HG03064 (cell line): ENCODE measurements around the gene PCNX2.
A peak's percentile ranks its signal among the peaks of the same experiment; 100 is the strongest.

Source experiments
- ATAC-seq: cut with Tn5 transposase; IDR thresholded peaks from one replicate; pipeline ENCODE4 v1.9.1; 2021; ENCODE audit warnings: low read depth; ENCODE audit not compliant: unreplicated experiment

The PCNX2 gene

DNA sequence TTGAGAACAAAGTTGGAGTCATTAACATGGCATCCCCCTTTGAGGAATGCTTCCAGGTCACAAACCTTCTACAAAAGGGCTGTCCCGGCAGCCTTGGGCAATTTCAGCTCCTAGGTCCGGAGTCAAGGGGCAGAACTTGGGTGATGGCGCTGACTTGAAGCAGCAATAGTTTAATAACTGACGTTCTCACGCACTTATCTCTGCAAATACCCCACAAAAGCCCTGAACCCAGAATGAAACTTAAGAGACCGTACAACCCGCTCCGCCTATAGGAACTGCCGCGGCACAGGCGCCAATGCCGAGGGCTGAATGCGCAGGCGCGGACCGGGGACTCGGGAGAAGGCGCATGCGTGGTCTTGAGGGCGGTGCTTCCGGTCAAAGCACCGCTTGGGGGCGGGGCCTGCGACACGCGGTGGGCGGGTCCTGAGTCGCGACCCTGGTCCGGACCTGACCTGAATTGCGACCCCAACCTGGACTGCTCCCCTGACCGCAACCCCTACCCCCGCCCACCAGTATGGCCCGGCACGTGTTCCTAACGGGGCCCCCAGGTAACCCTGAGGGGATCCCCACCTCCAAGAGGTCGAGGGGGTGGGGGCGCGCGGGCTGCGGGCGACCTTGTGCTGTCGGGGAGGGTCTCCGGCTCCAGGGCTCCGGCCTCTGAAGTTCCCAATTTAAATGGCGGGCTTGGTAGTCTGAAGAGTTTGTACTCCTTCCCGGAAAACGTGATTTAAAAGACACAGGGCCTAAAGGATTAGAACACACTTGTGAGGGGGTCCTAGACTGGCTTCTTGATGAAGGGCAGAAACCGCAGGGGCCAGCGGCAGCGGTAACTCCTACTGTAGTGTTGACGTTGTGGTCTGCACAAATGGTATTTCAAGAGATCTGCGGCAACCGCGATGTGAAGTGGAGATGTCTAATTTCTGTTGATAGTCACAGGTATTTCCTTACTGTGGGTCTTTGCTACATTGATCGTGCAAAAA is 345.0 kb downstream of the PCNX2 start, which contains the start of gene NTPCR:
Gene NTPCR (plus strand): TSS at position 415 of the 980 bp plus-strand sequence. CDS start 100 bp downstream, at position 515.
- peak; percentile 82 for ATAC-seq

DNA sequence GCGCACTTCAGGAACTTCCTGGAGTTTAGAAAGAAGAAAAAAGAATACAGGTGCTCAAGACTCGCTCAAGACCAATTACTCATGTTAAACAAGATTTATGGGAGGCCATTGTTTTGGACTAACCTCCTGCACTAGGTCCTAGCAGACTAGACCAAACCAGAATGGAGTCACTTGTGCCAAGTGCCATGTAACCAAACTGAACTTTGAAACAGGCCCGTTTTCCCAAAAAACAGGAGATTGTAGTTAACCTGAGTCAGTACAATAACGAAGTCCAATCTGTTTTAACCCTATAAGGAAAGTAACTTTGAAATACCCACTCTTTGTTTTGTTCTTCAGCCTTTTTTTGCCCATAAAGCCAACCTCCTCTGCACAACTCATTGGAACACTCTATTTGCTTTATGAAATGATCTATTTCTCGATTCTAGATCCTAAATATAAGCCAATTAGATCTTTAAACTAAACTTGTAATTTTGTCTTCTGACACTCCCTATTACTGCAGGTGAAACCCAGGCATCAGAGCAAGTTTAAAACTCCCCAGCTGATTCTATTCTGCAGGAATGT is 345.8 kb downstream of the PCNX2 start:
- ATAC-seq = no peak

DNA sequence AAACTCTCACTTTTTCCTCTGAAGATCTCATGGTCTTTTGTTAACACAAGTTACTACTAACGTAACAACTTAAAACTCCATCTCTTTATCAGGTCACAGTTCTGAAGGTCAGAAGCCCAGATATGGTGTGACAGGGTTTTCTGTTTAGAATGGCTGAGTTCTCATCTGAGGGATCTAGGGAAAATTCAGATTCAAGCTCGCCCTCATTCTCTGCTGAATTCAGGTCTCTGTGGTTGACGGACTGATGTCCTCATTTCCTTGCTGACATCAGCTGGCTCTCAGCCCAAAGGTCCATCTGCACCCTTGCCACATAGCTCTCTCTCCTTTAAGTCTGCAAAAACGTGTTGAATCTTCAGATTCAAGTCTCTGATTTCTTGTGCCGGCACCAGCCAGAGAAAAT is 351.2 kb downstream of the PCNX2 start:
- ATAC-seq = no peak

DNA sequence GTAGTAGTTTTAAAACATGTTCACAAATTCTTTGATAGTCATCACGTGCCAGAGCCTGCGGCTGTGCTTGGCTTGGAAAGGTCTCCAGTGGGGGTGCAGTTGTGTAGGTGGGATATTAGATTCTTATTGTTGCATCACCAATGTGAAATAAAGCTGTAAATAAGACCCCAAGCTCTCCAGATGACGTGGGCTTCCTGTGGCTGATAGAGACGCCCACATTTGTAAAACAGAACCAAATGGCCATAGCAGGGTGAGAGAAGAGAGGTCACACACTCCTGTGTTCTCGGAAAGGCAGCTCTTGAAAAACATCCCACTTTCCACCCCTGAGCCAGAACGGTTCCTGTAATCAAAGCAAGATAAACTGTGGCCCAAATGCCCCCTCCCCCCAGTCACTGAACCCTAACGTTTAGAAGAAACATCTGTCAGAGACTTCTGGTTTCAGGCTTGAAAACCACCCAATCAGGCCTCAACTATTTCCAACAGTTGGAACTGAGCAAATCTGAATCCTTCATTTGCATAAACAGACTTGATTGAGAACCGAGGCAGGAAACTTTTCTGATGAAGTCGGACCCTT is 351.8 kb downstream of the PCNX2 start:
- ATAC-seq = no peak

DNA sequence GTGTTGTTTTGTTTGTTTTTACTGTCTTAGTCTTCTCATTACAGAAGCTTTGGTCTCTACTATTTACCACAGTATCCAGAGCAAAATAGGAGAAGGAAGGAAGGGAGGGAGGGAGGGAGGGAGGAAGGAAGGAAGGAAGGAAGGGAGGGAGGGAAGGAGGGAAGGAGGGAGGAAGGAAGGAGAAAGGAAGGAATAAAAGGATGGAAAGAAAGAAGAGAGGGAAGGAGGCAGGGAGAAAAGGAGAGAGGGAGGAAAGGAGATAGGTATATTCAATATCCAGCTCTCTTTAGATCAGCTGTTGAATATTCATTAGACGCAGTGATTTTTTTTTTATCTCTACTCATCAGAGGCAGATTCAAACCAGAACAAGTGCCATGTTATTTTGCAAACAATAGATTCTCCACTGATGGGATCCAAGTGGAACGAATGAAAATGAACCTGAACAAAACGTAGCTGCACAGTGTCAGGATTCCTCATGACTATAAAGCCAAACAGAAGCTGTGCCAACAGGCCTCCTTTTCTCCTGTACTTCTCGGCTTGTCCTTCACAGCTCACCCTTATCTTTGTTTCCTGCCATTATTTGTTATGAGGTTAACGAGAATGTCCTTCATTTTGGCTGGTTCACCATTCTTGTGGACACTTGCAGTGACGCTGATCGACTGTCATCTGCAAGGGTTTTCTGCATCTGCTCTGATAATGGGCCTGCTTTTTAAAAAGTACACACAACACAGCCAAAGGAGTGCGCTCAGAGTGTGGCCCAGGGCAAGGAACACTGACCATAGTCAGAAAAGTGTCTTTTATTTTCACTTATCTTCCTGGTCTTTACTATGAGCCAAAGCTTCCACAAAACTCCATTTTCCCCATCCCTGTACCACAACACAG is 352.9 kb downstream of the PCNX2 start:
- no peak for ATAC-seq

DNA sequence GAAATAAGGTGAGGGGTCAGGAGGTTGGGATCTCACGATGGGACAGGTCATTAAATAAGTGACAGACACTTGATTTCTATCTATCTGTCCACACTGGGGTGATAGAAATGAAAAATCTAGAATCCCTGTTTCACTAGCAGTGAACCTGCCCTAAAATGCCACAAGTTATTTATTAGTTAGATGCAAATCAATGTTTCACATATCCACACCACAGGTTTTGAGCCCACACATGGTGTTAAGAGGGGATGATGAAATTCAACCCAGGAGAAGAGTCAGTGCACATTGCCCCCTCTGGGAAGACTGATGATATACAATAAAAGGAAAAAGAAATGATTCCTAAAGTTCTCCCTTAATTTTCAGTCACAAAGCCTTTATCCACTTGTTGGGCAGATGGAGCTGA is 355.3 kb downstream of the PCNX2 start:
- ATAC-seq = peak; percentile 53

DNA sequence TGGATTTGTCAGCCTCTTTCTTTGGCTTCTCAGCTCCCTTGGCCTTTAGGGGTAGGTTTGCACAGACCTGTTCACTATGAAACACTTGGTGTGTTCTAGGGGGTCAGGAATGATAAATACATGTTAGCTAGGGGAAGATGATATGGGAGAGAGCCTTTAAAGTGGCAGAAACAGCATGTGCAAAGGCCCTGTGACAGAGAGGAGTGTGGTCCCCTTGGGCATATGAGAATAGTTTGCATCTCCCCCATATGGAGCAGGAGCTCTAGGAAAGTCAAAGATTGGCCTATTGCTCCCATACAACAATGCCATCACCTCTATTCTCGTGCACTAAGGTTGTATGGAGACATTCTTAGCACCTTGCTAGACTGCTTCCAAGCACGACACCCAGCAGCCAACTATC is 355.8 kb downstream of the PCNX2 start:
- no peak for ATAC-seq

DNA sequence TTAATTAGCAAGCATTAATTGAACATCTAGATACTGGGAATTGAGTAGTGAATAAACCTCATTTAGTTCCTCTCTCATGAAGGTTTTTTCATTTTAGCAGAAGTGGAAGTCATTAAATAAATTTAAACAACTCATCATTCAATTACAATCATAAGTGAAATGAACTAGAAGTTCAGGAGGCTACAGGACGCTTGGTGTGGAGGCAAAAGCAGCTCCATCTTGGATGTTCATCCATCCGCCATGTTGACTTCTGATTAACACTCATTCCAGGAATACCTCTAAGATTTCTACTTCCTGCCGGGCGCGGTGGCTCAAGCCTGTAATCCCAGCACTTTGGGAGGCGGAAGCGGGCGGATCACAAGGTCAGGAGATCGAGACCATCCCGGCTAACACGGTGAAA is 356.6 kb downstream of the PCNX2 start:
- no peak for ATAC-seq

DNA sequence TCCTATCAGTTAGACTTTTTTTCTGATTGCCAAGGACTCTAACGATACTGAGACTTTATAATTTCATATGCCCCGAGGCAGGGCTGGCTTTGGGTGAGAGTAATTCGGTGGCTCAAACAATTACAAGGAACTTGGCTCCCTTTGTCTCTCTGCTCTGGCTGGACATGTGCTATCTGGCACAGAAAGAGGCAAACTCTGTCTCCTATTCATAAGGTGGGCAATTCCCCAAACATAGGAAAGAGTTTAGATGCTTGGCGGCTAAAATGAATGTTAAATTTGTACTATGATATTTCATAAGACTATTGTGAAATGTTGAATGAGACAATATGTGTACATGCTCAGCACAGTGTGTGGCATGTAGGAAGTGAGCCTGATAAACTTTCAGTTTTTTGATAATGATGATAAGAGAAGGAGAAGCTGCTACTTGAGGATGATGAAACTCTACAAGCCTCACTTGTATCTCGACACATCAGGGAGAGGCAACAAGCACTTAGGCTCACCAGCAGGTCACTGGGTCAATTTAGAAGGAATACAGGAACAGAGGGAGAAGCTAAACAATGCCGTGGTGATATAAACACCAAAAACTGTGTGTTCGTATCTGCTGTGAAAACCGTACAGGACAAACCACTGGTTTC is 357.7 kb downstream of the PCNX2 start:
- no peak for ATAC-seq

DNA sequence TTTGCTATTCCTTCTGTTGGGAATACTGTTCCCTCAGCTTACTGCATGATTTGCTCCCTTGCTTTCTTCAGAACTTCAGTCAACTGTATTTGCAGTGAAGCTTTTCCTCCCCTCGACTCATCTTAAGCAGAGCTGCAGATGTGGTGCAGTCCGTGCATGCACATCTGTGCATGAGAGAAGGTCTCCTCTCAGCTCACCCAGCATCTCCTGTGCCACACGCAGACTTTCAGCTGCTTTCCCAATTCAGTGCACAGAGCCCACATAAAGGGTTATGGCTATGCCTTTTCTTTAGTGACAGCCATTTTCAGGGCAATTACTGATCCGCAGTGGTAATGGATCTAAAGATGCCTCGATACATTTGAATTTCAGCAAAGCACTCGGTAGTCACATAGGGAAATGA is 358.6 kb downstream of the PCNX2 start:
- ATAC-seq = no peak
